OCI-LY7 (cell line): ENCODE measurements around the gene RAB6B. TPM values are rescaled to one million over a fixed set of nuclear protein-coding genes. Genes with fewer than 3 reads are reported as not detected.

Experiments
- BruUV-seq: library from RNA; stranded (reverse); fragments of 400-500 nt; replicated peaks from 2 replicates; lab custom pipeline; 2021; lab: Mats Ljungman, UMichigan
- CTCF ChIA-PET: fragments of 300-600 bp; sonication (Branson Sonifier 250); formaldehyde crosslinking; loops from one replicate; lab custom pipeline; 2022; ENCODE audit warnings: antibody characterized with exemption; ENCODE audit not compliant: unreplicated experiment; lab: Charles Lee
- POLR2A ChIA-PET: fragments of 300-600 bp; sonication (Branson Sonifier 250); formaldehyde crosslinking; loops from one replicate; lab custom pipeline; 2022; ENCODE audit warnings: antibody characterized with exemption; lab: Charles Lee
- DNase-seq: peaks from one replicate; pipeline ENCODE4 v3.0.0-alpha.2; 2015; ENCODE audit warnings: low spot score
- H2AFZ ChIP-seq: fragments of 200-600 bp; sonication (generic), shearing (Covaris generic); 2 replicates; pipeline ENCODE4 v1.6.1; 2014; ENCODE audit warnings: mild to moderate bottlenecking, antibody characterized with exemption, low read length, moderate library complexity
- H3K27ac ChIP-seq: fragments of 200-600 bp; sonication (generic); 2 replicates; pipeline ENCODE4 v1.5.1; 2014; ENCODE audit warnings: mixed run types, low read depth, mild to moderate bottlenecking, moderate library complexity, low read length, inconsistent platforms; ENCODE audit not compliant: poor library complexity, severe bottlenecking
- H3K36me3 ChIP-seq: fragments of 200-600 bp; sonication (generic); 2 replicates; pipeline ENCODE4 v1.6.1; 2014; ENCODE audit warnings: mild to moderate bottlenecking, antibody characterized with exemption, low read length, moderate library complexity, mixed read lengths; ENCODE audit not compliant: insufficient read depth
- H3K4me1 ChIP-seq: fragments of 200-600 bp; sonication (generic); 2 replicates; pipeline ENCODE4 v1.5.1; 2014; ENCODE audit warnings: mild to moderate bottlenecking, low read length; ENCODE audit not compliant: insufficient read depth, poor library complexity, severe bottlenecking
- H3K4me2 ChIP-seq: fragments of 200-600 bp; sonication (generic); 2 replicates; pipeline ENCODE4 v1.6.1; 2014; ENCODE audit warnings: mild to moderate bottlenecking, low read length
- H3K4me3 ChIP-seq: fragments of 200-600 bp; sonication (generic); 2 replicates; pipeline ENCODE4 v1.5.1; 2014; ENCODE audit warnings: mild to moderate bottlenecking, low read depth, low read length; ENCODE audit not compliant: poor library complexity, severe bottlenecking
- H3K79me2 ChIP-seq: fragments of 200-600 bp; sonication (generic); 2 replicates; pipeline ENCODE4 v1.6.1; 2016; ENCODE audit warnings: low read depth, mild to moderate bottlenecking, low read length, moderate library complexity, mixed read lengths; ENCODE audit not compliant: insufficient read depth
- H3K9me2 ChIP-seq: fragments of 200-600 bp; sonication (generic); 2 replicates; pipeline ENCODE4 v1.6.1; 2016; ENCODE audit warnings: mild to moderate bottlenecking, low read length, mixed read lengths; ENCODE audit not compliant: insufficient read depth
- H3K9me3 ChIP-seq: fragments of 200-600 bp; sonication (generic); 2 replicates; pipeline ENCODE4 v1.6.1; 2014; ENCODE audit warnings: mild to moderate bottlenecking, mixed run types, low read length, mixed read lengths
- H4K20me1 ChIP-seq: fragments of 200-600 bp; sonication (generic); 2 replicates; pipeline ENCODE4 v1.6.1; 2014; ENCODE audit warnings: mild to moderate bottlenecking, antibody characterized with exemption, low read length, moderate library complexity, mixed read lengths; ENCODE audit not compliant: insufficient read depth
- EZH2phosphoT487 ChIP-seq: fragments of 200-600 bp; sonication (generic); IDR thresholded peaks from 2 replicates; pipeline ENCODE4 v1.6.1; 2018; ENCODE audit warnings: low read depth, borderline replicate concordance, mild to moderate bottlenecking, mixed run types, antibody characterized with exemption, low read length, moderate library complexity, mixed read lengths
- intact Hi-C: fragments of 100-400 bp; cut with micrococcal nuclease; formaldehyde crosslinking; loops from one replicate; pipeline ENCODE4 v1.10.0; 2022; ENCODE audit not compliant: unreplicated experiment
- total RNA-seq, 2 experiments: library from RNA; depleted of rRNA in 1 of 2; stranded (reverse); fragments of >200 nt in 1 of 2; shearing (Covaris generic) in 1 of 2; gene quantifications; 2 replicates each; pipeline ENCODE4 v1.2.3, GENCODE V29; 2014 to 2022
- TF ChIP-seq, protein P1 (sequence below): fragments of 200-600 bp; sonication (generic); conservative IDR thresholded peaks from 2 replicates; pipeline ENCODE4 v1.5.1; 2014; ENCODE audit warnings: mild to moderate bottlenecking, antibody characterized with exemption, low read length, moderate library complexity, mixed read lengths

The RAB6B gene
- total RNA-seq, 2 experiments from 2014 or later, result not detected

DNA sequence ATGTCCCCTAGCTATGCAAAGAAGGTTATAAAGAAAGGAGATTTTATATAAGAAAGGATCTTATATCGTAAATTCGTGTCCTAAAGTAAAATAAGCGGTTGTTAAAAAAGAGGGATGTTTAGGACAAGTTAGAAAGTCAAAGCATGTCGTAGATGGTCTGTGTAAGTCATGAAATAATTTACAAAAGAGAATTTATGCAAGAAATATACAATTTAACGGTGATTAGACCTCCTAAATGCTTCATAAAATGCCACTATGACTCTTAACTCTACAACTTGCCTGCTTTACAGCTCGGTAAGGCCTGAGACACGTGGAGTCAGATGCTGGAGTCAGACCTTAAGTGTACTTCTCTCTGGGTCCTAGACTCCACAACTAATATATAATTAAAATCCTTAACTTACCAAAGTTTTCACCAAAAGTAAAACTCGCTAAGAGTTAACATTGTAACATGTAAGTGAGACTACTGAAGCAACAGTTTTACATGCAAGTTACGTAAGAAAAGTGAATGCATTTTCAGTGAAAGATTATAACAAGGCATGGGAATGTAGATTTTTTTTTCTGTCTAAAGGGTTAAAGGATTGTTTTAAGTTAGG is 103.4 kb downstream of the RAB6B start:
- no peak overlapping the region for H3K4me3 ChIP-seq
- H3K27ac ChIP-seq, result no peak overlapping the region
- H3K9me3 ChIP-seq, result peaks cover 44% of the 10 kb centered on the region; the same call in 1 of the 2 replicates
- ChIA-PET POLR2A (interaction anchor here (0.5 kb wide), 1 partner anchor 16 kb away, joined by 3 read pairs; no protein-coding TSS in a partner anchor), CTCF (no interaction called here)
- no TSS peak for BruUV-seq
- DNase-seq, result peak; percentile 63
- no peaks in the 10 kb centered on the region for H3K9me2 ChIP-seq
- no peak for TF ChIP-seq EZH2phosphoT487
- TF ChIP-seq, protein P1, sequence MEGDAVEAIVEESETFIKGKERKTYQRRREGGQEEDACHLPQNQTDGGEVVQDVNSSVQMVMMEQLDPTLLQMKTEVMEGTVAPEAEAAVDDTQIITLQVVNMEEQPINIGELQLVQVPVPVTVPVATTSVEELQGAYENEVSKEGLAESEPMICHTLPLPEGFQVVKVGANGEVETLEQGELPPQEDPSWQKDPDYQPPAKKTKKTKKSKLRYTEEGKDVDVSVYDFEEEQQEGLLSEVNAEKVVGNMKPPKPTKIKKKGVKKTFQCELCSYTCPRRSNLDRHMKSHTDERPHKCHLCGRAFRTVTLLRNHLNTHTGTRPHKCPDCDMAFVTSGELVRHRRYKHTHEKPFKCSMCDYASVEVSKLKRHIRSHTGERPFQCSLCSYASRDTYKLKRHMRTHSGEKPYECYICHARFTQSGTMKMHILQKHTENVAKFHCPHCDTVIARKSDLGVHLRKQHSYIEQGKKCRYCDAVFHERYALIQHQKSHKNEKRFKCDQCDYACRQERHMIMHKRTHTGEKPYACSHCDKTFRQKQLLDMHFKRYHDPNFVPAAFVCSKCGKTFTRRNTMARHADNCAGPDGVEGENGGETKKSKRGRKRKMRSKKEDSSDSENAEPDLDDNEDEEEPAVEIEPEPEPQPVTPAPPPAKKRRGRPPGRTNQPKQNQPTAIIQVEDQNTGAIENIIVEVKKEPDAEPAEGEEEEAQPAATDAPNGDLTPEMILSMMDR, result no peak
- no peak overlapping the region for H3K4me2 ChIP-seq
- H3K36me3 ChIP-seq, result no peaks in the 10 kb centered on the region
- no peaks in the 10 kb centered on the region for H3K79me2 ChIP-seq
- H4K20me1 ChIP-seq, result no peaks in the 10 kb centered on the region
- H3K4me1 ChIP-seq, result no peaks in the 10 kb centered on the region
- no peak overlapping the region for H2AFZ ChIP-seq
- intact Hi-C loops, result no loop called here

DNA sequence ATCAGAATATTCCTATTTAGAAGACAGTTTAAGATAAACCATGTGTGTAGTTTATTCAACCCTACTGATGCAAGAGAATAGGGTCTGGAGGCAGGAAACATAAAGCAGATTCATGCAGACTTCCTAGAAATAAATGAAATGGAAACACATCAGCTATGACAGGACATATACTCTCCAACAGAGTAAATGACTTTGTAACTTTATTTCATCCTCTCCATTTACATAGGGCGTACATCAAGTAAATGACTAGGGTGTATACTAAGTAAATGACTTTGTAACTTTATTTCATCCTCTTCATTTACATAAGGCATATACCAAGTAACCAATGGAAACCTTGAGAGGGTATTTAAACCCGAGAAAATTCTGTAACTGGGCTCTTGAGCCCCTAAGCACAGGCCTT is 107.7 kb downstream of the RAB6B start:
- no peak for TF ChIP-seq EZH2phosphoT487
- TF ChIP-seq, protein P1, result no peak
- H3K79me2 ChIP-seq, result no peaks in the 10 kb centered on the region
- H3K36me3 ChIP-seq, result no peaks in the 10 kb centered on the region
- H3K4me1 ChIP-seq, result no peaks in the 10 kb centered on the region
- no peak overlapping the region for H3K4me2 ChIP-seq
- no peak for DNase-seq
- POLR2A ChIA-PET, result interaction anchor here (0.6 kb wide), 1 partner anchor 182 kb away, joined by 3 read pairs; no protein-coding TSS in a partner anchor
- no TSS peak for BruUV-seq
- no peak overlapping the region for H2AFZ ChIP-seq
- CTCF ChIA-PET, result no interaction called here
- H3K9me3 ChIP-seq, result peaks cover 34% of the 10 kb centered on the region; the same call in 1 of the 2 replicates
- H3K9me2 ChIP-seq, result no peaks in the 10 kb centered on the region
- intact Hi-C loops, result no loop called here
- H3K27ac ChIP-seq, result no peak overlapping the region
- H4K20me1 ChIP-seq, result no peaks in the 10 kb centered on the region
- H3K4me3 ChIP-seq, result no peak overlapping the region

GRCh38 chr3:133783762-133784161 is 111.9 kb downstream of the RAB6B start:
- CTCF ChIA-PET, result no interaction called here
- TF ChIP-seq, protein P1, result no peak
- TF ChIP-seq EZH2phosphoT487, result no peak
- intact Hi-C loops, result no loop called here

More at GRCh38 chr3:133783762-133784161, 111.9 kb downstream of the RAB6B start:
- no peaks in the 10 kb centered on the region for H3K9me2 ChIP-seq
- H3K36me3 ChIP-seq, result no peaks in the 10 kb centered on the region
- no peaks in the 10 kb centered on the region for H3K9me3 ChIP-seq
- no peak overlapping the region for H2AFZ ChIP-seq
- no TSS peak for BruUV-seq
- no peak overlapping the region for H3K4me2 ChIP-seq
- no peak overlapping the region for H3K27ac ChIP-seq
- POLR2A ChIA-PET, result interaction anchor here (1.1 kb wide), 1 partner anchor 36 kb away, joined by 4 read pairs; no protein-coding TSS in a partner anchor
- H3K79me2 ChIP-seq, result no peaks in the 10 kb centered on the region
- no peak overlapping the region for H3K4me3 ChIP-seq
- DNase-seq, result no peak
- no peaks in the 10 kb centered on the region for H3K4me1 ChIP-seq
- no peaks in the 10 kb centered on the region for H4K20me1 ChIP-seq
